Measurements from ENCODE around the gene VWA3B.
"Not testable (repeated sequence)": the region's sequence is repeated elsewhere in the genome, so short reads cannot be mapped to it uniquely, and the experiment has no call there.

The VWA3B gene

DNA sequence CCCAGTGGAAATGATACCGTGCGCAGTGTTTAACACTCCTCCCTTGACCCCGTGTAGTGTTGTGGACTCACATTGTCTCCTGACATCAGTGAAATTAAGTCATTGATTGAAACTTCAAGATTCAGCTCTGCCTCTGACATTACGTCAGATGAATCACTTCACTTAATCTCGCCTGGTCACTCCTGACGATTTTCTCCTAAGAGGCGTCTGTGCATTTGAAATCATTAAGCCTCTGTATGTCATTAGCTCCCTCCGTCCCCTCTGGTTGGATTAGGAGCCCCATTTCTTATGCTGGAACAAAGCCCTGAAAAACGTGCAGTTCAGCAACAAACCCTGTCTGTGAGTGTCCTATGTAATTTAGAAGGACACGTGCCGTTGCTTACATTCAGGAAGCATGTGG is 222.6 kb downstream of the VWA3B start:
- DNase-seq (ENCODE audit: insufficient read length, low spot score) (no peak), FAIRE-seq (no peak)
- TF ChIP-seq POLR2A (IDR thresholded peaks at IDR 0.05; ENCODE audit: low read depth, low read length): no peak

DNA sequence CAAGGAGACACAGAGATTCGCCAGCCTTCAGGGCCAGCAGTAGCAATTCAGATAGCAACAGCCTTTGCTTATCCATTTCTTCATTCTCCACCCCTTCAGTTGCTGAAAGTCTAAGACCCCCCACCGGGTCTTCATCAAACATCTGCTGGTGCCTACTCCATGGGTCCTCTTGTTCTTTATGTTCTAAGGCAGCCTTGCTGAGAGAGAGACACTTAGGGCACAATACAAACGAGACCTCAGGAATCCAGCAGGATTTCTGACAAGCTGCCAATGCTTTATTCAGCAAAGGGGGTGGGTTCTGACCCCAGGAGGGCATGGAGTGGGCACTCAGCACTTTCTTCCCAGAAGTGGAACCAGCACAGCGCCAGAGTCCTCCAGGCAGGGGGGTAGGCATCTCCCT is 223.0 kb downstream of the VWA3B start:
- no peak for DNase-seq (ENCODE audit: insufficient read length, low spot score)
- no peak for TF ChIP-seq POLR2A (IDR thresholded peaks at IDR 0.05; ENCODE audit: low read depth, low read length)
- FAIRE-seq: no peak

DNA sequence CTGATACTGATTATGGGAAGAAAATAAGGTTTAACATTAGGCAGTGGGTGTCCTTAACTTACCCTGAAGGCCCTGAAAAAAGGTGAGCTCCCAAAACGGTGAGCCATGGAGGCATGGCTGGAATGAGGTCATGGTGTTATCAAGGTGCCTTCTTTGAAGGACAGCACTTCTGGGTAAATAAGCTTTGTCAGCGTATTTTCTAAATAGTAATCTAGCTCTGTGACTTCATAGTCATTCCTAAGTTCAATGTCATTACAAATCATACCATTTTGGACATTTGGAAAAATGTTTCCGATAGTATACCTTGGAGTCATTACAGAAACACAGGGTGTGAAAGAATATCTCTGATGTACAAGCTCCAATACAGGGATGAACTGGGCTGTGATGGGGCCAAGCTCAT is 224.1 kb downstream of the VWA3B start:
- FAIRE-seq (no peak), DNase-seq (ENCODE audit: insufficient read length, low spot score) (no peak)
- TF ChIP-seq POLR2A (IDR thresholded peaks at IDR 0.05; ENCODE audit: low read depth, low read length): no peak

DNA sequence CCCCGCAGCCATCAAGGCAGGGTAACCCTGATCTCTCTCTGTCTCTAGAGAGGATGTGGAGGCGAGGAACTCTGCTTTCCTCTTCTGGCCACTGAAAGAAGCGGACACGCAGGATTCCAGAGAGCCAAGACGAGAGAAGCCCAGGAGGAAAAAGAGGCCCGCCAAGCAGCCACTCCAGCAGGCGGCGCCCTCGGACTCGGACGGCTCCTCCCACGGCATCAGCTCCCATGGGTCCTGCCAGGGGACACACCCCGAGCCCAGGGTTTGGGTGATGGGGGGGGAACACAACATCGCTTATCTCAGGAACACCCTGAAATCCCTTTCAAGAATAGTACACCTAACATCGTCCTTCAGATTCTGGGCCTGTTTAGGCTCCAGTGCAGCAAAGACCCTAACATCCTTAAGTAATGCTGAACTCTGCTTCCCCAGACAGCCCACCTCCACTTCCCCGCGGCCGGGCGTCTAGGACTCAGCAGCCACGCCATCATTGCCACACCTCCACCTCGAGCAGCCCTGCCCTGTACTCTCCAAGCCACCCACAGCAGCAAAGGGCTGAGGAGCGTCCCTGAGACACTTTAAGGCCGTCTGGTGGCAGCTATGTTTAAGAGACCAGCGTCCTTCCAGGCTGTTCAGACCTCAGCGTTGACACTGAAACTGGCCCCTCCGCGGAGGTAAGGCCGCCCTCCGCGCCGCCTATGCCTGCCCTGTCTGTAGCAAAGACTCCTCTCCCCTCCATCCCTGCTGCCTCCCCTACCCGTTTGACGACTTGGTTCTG is 225.0 kb downstream of the VWA3B start:
- no peak for TF ChIP-seq POLR2A (IDR thresholded peaks at IDR 0.05; ENCODE audit: low read depth, low read length)
- FAIRE-seq (no peak), DNase-seq (ENCODE audit: insufficient read length, low spot score) (no peak)

DNA sequence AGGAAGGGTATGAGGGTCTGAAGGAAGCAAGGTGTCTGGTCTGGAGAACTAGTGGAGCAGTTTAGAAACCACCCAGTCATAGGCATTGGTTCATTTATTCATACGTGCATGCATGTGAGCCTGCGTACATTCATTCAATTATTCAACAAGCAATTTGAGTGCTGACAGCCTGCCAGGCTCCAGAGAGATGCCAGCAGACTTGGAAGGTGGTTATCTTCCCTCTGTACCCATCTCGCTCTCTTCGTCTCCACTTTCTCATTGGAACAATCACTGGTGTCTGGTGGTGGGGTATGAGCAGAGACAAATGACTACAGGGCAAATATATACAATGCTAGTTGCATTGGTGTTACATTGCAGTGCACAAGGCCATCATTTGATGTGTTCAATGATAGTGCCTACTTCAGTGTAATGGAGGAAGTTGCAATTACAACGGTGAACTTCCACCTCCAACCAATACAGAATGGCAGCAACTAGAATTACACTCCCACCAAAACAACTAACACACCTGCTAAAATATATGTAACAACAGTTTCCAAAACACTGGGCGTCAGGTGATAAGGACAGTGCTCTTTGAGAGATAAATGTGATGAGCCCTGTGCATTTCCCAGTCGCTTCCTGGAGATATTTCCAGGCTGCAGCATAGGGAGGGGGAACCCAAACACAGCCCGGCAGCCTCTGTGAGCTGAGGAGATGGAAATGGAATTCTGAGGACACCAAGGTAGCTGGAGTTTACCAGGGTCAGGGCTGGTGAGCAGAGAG is 226.7 kb downstream of the VWA3B start:
- FAIRE-seq (no peak), DNase-seq (ENCODE audit: insufficient read length, low spot score) (no peak)
- no peak for TF ChIP-seq POLR2A (IDR thresholded peaks at IDR 0.05; ENCODE audit: low read depth, low read length)

DNA sequence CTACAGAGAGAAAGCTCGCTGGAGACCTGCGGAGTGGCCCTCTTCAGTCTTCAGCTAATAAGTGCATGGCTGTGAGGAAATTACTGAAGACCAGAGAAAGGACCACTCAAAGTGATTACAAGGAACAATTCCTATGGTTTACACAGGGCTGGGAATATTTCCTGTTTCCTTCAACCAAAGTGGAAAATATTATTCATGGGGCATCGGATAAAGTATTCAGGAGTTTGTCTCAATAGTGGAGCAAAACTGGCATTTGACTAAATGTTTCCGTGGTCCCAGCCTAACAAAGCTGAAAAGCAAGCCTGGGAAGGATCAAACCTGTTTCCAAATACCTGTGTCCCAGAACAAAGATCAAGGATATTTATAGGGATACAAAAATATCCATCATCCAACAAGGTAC is 227.3 kb downstream of the VWA3B start:
- no peak for FAIRE-seq
- TF ChIP-seq POLR2A (IDR thresholded peaks at IDR 0.05; ENCODE audit: low read depth, low read length): no peak
- no peak for DNase-seq (ENCODE audit: insufficient read length, low spot score)

DNA sequence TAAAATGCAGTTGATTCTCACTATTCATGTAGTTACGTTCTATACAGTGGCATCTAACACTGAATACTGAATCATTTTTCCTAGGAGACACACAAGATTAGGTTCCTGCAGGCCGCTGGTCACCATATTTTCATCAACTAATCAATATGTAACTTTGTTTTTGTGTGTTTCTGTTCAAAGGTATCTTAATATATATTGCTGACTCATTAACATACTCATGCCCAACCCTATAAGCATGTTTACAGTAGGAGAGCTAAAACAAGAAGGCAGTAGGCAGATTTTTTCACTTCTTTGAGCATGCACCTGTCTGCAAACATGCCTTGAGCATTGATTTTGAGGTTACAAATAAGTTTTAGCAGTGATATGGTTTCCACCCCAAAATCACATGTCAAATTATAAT is 229.0 kb downstream of the VWA3B start:
- TF ChIP-seq POLR2A (IDR thresholded peaks at IDR 0.05; ENCODE audit: low read depth, low read length): no peak
- FAIRE-seq: no peak

DNA sequence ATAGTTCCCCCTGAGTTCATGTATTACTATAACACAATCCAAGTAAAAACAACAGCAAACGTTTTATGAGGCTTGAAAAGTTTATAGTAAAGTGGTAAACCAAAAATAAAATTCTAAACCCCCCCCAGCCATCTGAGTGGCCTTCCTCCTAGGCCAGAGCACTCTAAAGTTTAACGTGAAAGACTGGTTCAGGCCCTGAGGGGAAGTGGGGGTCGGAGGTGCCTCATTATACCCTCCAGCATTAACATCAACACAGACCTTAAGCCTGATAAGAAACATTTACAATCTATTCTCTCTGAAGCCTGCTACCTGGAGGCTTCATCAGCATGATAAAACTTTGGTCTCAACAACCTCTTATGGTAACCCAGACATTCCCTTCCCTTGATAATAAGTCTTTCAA is 230.2 kb downstream of the VWA3B start:
- TF ChIP-seq POLR2A (IDR thresholded peaks at IDR 0.05; ENCODE audit: low read depth, low read length): no peak
- FAIRE-seq (no peak), DNase-seq (ENCODE audit: insufficient read length, low spot score) (no peak)

More for the DNA sequence above, 229.0 kb downstream of the VWA3B start:
- no peak for DNase-seq (ENCODE audit: insufficient read length, low spot score)

DNA sequence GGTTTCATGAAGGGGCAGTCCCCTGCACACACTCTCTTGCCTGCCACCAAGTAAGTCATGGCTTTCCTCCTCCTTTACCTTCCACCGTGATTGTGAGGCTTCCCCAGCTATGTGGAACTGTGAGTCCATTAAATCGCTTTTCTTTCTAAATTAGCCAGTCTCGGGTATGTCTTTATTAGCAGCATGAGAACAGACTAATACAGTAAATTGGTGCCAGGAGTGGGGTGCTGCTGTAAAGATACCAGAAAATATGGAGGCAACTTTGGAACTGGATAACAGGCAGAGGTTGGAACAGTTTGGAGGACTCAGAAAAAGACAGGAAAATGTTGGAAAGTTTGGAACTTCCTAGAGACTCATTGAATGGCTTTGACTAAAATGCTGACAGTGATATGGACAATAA is 233.2 kb downstream of the VWA3B start:
- DNase-seq (ENCODE audit: insufficient read length, low spot score); FAIRE-seq: not testable (repeated sequence)

DNA sequence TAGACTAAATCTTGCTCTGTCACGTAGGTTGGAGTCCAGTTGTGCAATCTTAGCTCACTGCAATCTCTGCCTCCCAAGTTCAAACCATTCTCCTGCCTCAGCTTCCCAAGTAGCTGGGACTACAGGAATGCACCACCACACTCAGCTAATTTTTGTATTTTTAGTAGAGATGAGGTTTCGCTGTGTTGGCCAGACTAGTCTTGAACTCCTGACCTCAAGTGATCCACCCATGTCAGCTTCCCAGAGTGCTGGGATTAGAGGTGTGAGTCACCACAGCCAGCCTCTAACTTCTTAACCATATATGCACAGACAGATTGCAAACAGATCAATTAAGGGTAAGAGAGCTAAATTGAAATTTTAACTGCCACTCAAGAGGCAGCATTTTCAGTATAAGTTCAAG is 237.2 kb downstream of the VWA3B start:
- peak; percentile 55 for FAIRE-seq
- no peak for DNase-seq (ENCODE audit: insufficient read length, low spot score)
- no peak for TF ChIP-seq POLR2A (IDR thresholded peaks at IDR 0.05; ENCODE audit: low read depth, low read length)

DNA sequence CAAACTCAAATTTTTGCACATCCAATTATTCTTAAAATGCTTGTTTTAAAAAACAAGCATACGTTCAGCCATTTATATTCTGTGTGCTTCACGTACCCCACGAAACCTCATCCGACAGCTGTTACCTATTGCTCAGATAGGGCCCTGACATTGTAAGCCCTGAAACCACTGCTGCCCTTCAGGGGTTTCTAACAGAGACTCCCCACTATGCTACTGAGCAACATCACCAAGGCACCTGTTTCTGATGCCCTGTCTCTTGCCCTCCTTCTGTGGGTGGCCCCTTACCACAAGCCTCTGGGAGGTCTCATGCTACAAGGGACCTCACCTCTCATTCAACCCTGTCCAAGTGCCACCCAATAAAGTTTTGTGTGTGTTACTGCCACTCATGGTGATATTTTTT is 240.8 kb downstream of the VWA3B start:
- no peak for TF ChIP-seq POLR2A (IDR thresholded peaks at IDR 0.05; ENCODE audit: low read depth, low read length)

DNA sequence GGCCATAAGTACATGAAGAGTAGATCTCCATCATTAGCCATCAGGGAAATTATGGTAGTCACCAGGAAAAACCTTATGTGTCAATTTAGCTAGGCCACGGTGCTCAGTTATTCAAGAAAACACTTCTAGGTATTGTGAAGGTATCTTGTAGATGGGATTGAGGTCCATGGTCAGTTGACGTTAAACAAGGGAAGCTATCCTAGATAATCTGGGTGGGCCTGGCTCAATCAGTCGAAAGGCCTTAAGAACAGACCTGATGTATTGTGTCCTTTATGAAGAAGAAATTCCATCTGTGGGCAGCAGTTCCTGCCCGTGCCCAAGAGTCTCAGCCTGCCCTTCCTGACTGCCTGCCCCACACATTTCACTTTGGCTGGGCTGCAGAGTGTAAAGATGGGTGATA is 242.6 kb downstream of the VWA3B start:
- no peak for TF ChIP-seq POLR2A (IDR thresholded peaks at IDR 0.05; ENCODE audit: low read depth, low read length)
- FAIRE-seq (no peak), DNase-seq (ENCODE audit: insufficient read length, low spot score) (no peak)

More for the DNA sequence above, 240.8 kb downstream of the VWA3B start:
- DNase-seq (ENCODE audit: insufficient read length, low spot score) (no peak), FAIRE-seq (no peak)

DNA sequence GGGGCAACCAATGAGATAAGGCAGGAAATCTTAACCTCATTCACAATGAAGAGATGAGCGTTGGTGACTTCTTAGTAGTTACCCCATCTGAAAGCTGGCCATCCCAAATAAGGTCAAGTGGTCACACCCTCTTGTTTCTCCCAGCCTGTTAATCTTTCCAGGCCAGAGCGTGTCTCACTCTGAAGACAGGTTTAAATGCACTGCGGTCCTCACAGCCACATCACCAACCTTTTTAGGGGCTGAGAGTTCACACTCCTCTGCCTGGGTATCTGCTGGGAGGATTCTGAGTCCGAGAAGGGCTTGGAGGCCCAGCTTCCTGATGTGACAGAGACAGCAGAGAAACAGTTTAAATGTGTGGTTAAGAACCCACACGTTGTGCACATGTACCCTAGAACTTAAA is 246.0 kb downstream of the VWA3B start:
- no peak for DNase-seq (ENCODE audit: insufficient read length, low spot score)
- no peak for FAIRE-seq
- no peak for TF ChIP-seq POLR2A (IDR thresholded peaks at IDR 0.05; ENCODE audit: low read depth, low read length)

DNA sequence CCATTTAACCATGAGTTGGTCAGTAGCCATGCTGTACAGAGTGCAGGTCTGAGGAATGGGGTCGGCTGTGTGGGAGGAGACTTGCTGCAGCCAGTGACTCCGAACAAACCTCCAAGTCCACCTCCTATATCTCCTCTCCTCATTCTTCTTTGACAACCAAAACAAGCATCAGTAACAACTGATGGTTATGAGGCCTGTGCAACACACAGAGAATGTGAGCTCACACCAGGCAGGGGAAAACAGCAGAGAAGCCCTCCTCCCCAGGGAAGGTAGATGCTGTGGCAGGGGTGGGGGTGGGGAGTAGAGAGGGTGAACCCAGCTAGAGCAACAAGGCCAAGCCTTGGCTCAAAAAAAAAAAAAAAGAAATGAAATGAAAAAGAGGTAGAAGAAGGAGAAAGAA is 247.0 kb downstream of the VWA3B start:
- no peak for FAIRE-seq
- TF ChIP-seq POLR2A (IDR thresholded peaks at IDR 0.05; ENCODE audit: low read depth, low read length): no peak
- no peak for DNase-seq (ENCODE audit: insufficient read length, low spot score)
